RWPE1 (cell line): ENCODE data around the gene POU2AF3.
"Not testable (repeated sequence)": the region's sequence is repeated elsewhere in the genome, so short reads cannot be mapped to it uniquely, and the experiment has no call there.

ENCODE experiments used
- CTCF ChIA-PET: fragments of 350-600 bp; sonication (Branson Sonifier 250); formaldehyde crosslinking; extraction: SDS; loops from one replicate; lab custom pipeline; 2021; lab: Yijun Ruan, JAX
- POLR2A ChIA-PET: fragments of 400-600 bp; formaldehyde crosslinking; extraction: SDS; loops from one replicate; lab custom pipeline; 2020; ENCODE audit warnings: antibody characterized with exemption; ENCODE audit not compliant: low non-redundant PET; lab: Yijun Ruan, JAX
- DNase-seq: peaks from one replicate; pipeline ENCODE4 v3.0.0; 2012; ENCODE audit warnings: low spot score
- H3K27ac ChIP-seq: fragments of 450-650 bp; 2 replicates; pipeline ENCODE4 v1.5.1; 2017
- CTCF ChIP-seq: fragments of 450-650 bp; conservative IDR thresholded peaks from 2 replicates; pipeline ENCODE4 v1.5.1; 2017; ENCODE audit warnings: low read depth, mild to moderate bottlenecking

The POU2AF3 gene

GRCh38 chr11:111283945-111284481 is 14.3 kb upstream of the POU2AF3 start:
- ChIA-PET CTCF (interaction anchor here (0.7 to 0.9 kb wide), 3 partner anchors 133 to 187 kb away, joined by 4 to 6 read pairs (median 4); no protein-coding TSS in a partner anchor), POLR2A (no interaction called here)
- no peak for DNase-seq
- H3K27ac ChIP-seq, result no peak overlapping the region
- no peak for TF ChIP-seq CTCF

GRCh38 chr11:111285189-111286091 is 12.9 kb upstream of the POU2AF3 start:
- H3K27ac ChIP-seq, result no peak overlapping the region
- DNase-seq, result no peak
- ChIA-PET CTCF (interaction anchor here (1.1 kb wide), 1 partner anchor 13 kb away, joined by 3 read pairs; no protein-coding TSS in a partner anchor), POLR2A (no interaction called here)
- TF ChIP-seq CTCF, result no peak

- no peak overlapping the region for H3K27ac ChIP-seq
- DNase-seq, result no peak
- CTCF ChIA-PET, result no interaction called here
- POLR2A ChIA-PET, result no interaction called here
- TF ChIP-seq CTCF, result no peak
These were observed 6.6 kb upstream of the POU2AF3 start for GRCh38 chr11:111291764-111292163.

GRCh38 chr11:111292408-111292807 is 5.9 kb upstream of the POU2AF3 start:
- CTCF ChIA-PET, DNase-seq, H3K27ac ChIP-seq, POLR2A ChIA-PET: not testable (repeated sequence)

GRCh38 chr11:111296196-111296595 is 2.1 kb upstream of the POU2AF3 start:
- DNase-seq, result no peak
- H3K27ac ChIP-seq, result no peak overlapping the region
- POLR2A ChIA-PET, result no interaction called here
- TF ChIP-seq CTCF, result no peak
- CTCF ChIA-PET, result no interaction called here

- DNase-seq, result no peak
- no peak for TF ChIP-seq CTCF
- POLR2A ChIA-PET, result no interaction called here
- CTCF ChIA-PET, result interaction anchor here (1.4 kb wide), 1 partner anchor 66 kb away, joined by 4 read pairs; no protein-coding TSS in a partner anchor
- no peak overlapping the region for H3K27ac ChIP-seq
These were observed 650 bp upstream of the POU2AF3 start for GRCh38 chr11:111297696-111298095.
